LNCaP clone FGC (cell line): ENCODE data around the gene CAAP1.
"Not testable (repeated sequence)": the region's sequence is repeated elsewhere in the genome, so short reads cannot be mapped to it uniquely, and the experiment has no call there.

Experiments
- DNase-seq: peaks from one replicate; pipeline ENCODE4 v3.0.0-alpha.2; 2011; ENCODE audit warnings: low read depth
- H3K4me3 ChIP-seq: 2 replicates; pipeline ENCODE4 v1.5.1; 2011; ENCODE audit warnings: mild to moderate bottlenecking, low read depth, low read length, control low read depth
- CTCF ChIP-seq: IDR thresholded peaks from 2 replicates; pipeline ENCODE4 v1.5.1; 2012; ENCODE audit warnings: mild to moderate bottlenecking; ENCODE audit not compliant: control insufficient read depth, insufficient read depth; ENCODE audit errors: extremely low read depth

The CAAP1 gene

GRCh38 chr9:26888271-26888670, 4.3 kb downstream of the CAAP1 start:
- no peak for DNase-seq
- no peak for TF ChIP-seq CTCF
- H3K4me3 ChIP-seq, result no peak overlapping the region

GRCh38 chr9:26882154-26882553, 10.4 kb downstream of the CAAP1 start:
- no peak for DNase-seq
- no peak overlapping the region for H3K4me3 ChIP-seq
- TF ChIP-seq CTCF, result no peak

GRCh38 chr9:26880262-26880661, 12.3 kb downstream of the CAAP1 start:
- no peak for TF ChIP-seq CTCF
- DNase-seq, result no peak
- no peak overlapping the region for H3K4me3 ChIP-seq

GRCh38 chr9:26875155-26875554, 17.4 kb downstream of the CAAP1 start:
- not testable (repeated sequence) for H3K4me3 ChIP-seq

GRCh38 chr9:26870292-26870691, 22.3 kb downstream of the CAAP1 start:
- no peak for TF ChIP-seq CTCF
- no peak overlapping the region for H3K4me3 ChIP-seq
- no peak for DNase-seq

More at GRCh38 chr9:26875155-26875554, 17.4 kb downstream of the CAAP1 start:
- DNase-seq, result not testable (repeated sequence)

- peak; percentile 51 for TF ChIP-seq CTCF
- no peak overlapping the region for H3K4me3 ChIP-seq
- no peak for DNase-seq
Measured at GRCh38 chr9:26863074-26863473, 29.5 kb downstream of the CAAP1 start.

GRCh38 chr9:26856413-26857032, 36.1 kb downstream of the CAAP1 start:
- peak; percentile 77 for TF ChIP-seq CTCF
- no peak overlapping the region for H3K4me3 ChIP-seq
- peak; percentile 75 for DNase-seq
